Measurements from ENCODE around the gene HPSE.

The HPSE gene

DNA sequence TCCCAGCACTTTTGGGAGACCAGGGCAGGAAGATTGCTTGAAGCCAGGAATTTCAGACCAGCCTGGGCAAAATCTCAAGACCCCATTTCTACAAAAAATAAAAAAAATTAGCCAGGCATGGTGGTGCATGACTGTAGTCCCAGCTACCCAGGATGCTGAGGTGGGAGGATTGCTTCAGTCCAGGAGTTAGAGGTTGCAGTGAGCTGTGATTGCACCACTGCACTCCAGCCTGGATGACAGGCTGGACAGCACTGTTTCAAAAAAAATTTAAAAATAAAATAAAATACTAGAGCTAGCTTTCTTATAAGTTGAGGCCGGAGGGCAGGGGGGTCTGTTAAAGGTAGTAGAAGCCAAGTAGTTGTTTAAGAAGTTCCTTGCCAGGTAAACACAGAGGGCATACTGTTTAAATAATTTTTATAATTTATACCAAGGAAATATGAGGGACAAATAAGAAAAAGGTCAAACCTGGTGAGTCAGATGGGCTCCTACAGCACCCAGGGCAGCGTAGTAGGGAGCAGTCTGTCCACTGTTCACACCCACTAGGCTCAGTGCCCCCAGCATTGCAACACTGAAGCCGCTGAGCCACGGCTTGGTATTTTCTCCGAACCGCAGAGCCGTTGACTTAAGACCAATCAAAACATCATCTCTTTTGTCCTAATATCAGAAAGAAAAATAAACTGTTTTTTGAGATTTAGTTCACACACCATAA is 67.4 kb downstream of the HPSE start:
- WGBS (ENCODE audit: insufficient coverage, insufficient read length), result no CpG with 5 or more reads among the region's 7 CpGs
- DNase-seq (ENCODE audit: low read depth, low spot score), result no peak
- Histone ChIP-seq H3K9me3 (ENCODE audit: control insufficient read depth, insufficient read depth, low read length) (no peaks in the 10 kb centered on the region), H3K4me1 (ENCODE audit: control insufficient read depth, insufficient read depth, low read length) (no peaks in the 10 kb centered on the region), H3K27me3 (ENCODE audit: control insufficient read depth, insufficient read depth, low read length) (no peaks in the 10 kb centered on the region), H3K27ac (ENCODE audit: low read length) (no peak overlapping the region), H3K4me3 (ENCODE audit: low read length) (no peak overlapping the region), H3K36me3 (ENCODE audit: control insufficient read depth, insufficient read depth, low read length) (no peaks in the 10 kb centered on the region; the same call in 1 of the 2 replicates)

DNA sequence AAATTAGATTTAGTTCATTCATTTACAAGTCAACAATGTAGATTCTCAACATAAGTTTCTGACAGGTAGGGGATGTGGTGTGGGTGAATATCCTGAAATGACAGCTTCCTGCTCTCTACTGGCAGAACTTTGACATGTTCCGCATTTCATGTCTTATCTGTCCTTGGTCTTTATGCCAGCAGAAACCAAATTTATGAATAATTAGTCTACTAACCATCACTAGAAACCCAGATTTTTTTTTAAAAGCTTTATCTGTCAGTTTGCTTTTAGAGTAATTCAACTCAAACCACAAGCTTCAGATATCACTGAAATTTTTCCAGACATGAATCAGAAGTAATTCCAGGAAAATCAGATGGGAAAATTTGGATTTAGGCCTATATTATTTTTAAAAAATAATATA is 68.0 kb downstream of the HPSE start:
- Histone ChIP-seq H3K4me3 (ENCODE audit: low read length) (no peak overlapping the region), H3K27me3 (ENCODE audit: control insufficient read depth, insufficient read depth, low read length) (no peaks in the 10 kb centered on the region), H3K27ac (ENCODE audit: low read length) (no peak overlapping the region), H3K36me3 (ENCODE audit: control insufficient read depth, insufficient read depth, low read length) (no peaks in the 10 kb centered on the region; the same call in 1 of the 2 replicates), H3K9me3 (ENCODE audit: control insufficient read depth, insufficient read depth, low read length) (no peaks in the 10 kb centered on the region), H3K4me1 (ENCODE audit: control insufficient read depth, insufficient read depth, low read length) (no peaks in the 10 kb centered on the region)
- WGBS (ENCODE audit: insufficient coverage, insufficient read length), result no CpG with 5 or more reads among the region's 1 CpG
- DNase-seq (ENCODE audit: low read depth, low spot score), result no peak

- Histone ChIP-seq H3K4me1 (ENCODE audit: control insufficient read depth, insufficient read depth, low read length) (no peaks in the 10 kb centered on the region), H3K27ac (ENCODE audit: low read length) (no peak overlapping the region), H3K4me3 (ENCODE audit: low read length) (no peak overlapping the region), H3K9me3 (ENCODE audit: control insufficient read depth, insufficient read depth, low read length) (no peaks in the 10 kb centered on the region; the same call in 1 of the 2 replicates), H3K36me3 (ENCODE audit: control insufficient read depth, insufficient read depth, low read length) (no peaks in the 10 kb centered on the region), H3K27me3 (ENCODE audit: control insufficient read depth, insufficient read depth, low read length) (no peaks in the 10 kb centered on the region)
- no peak for DNase-seq (ENCODE audit: low read depth, low spot score)
- WGBS (ENCODE audit: insufficient coverage, insufficient read length), result no CpG with 5 or more reads among the region's 1 CpG
These were observed 71.5 kb downstream of the HPSE start for GRCh38 chr4:83263106-83263505.

GRCh38 chr4:83262682-83263081 is 72.0 kb downstream of the HPSE start:
- no peaks in the 10 kb centered on the region; the same call in 1 of the 2 replicates for H3K9me3 ChIP-seq (ENCODE audit: control insufficient read depth, insufficient read depth, low read length)
- no peak for DNase-seq (ENCODE audit: low read depth, low spot score)
- WGBS (ENCODE audit: insufficient coverage, insufficient read length), result no CpG with 5 or more reads among the region's 2 CpGs

DNA sequence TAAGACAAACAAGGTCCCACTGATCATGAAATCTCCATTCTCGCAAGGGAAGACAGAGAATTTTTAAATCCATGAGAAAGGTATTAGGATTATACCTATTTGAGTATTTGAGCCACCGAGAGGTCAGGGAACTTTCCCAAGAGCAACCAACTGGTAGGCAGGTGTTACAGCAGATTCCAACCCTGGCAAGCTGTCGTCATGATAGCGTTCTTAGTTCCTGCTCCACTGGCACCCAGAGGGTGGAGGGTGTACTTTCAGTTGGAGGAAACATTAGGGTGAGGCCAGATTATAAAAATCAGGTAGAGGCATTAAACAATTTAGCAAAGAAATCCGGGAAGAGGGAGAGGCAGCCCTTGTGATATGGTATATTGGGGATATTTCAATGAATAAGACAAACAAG is 73.3 kb downstream of the HPSE start:
- Histone ChIP-seq H3K36me3 (ENCODE audit: control insufficient read depth, insufficient read depth, low read length) (no peaks in the 10 kb centered on the region), H3K27ac (ENCODE audit: low read length) (no peak overlapping the region), H3K4me1 (ENCODE audit: control insufficient read depth, insufficient read depth, low read length) (no peaks in the 10 kb centered on the region), H3K27me3 (ENCODE audit: control insufficient read depth, insufficient read depth, low read length) (no peaks in the 10 kb centered on the region), H3K4me3 (ENCODE audit: low read length) (no peak overlapping the region), H3K9me3 (ENCODE audit: control insufficient read depth, insufficient read depth, low read length) (no peaks in the 10 kb centered on the region; the same call in 1 of the 2 replicates)
- no CpG with 5 or more reads among the region's 5 CpGs for WGBS (ENCODE audit: insufficient coverage, insufficient read length)
- DNase-seq (ENCODE audit: low read depth, low spot score), result no peak

More at GRCh38 chr4:83262682-83263081, 72.0 kb downstream of the HPSE start:
- H3K4me3 ChIP-seq (ENCODE audit: low read length), result no peak overlapping the region
- no peaks in the 10 kb centered on the region for H3K27me3 ChIP-seq (ENCODE audit: control insufficient read depth, insufficient read depth, low read length)
- no peaks in the 10 kb centered on the region for H3K36me3 ChIP-seq (ENCODE audit: control insufficient read depth, insufficient read depth, low read length)
- no peaks in the 10 kb centered on the region for H3K4me1 ChIP-seq (ENCODE audit: control insufficient read depth, insufficient read depth, low read length)
- H3K27ac ChIP-seq (ENCODE audit: low read length), result no peak overlapping the region

- Histone ChIP-seq H3K36me3 (ENCODE audit: control insufficient read depth, insufficient read depth, low read length) (no peaks in the 10 kb centered on the region), H3K27ac (ENCODE audit: low read length) (no peak overlapping the region)
- WGBS (ENCODE audit: insufficient coverage, insufficient read length), result no CpG with 5 or more reads among the region's 1 CpG
These were observed 75.1 kb downstream of the HPSE start for GRCh38 chr4:83259586-83259985.

DNA sequence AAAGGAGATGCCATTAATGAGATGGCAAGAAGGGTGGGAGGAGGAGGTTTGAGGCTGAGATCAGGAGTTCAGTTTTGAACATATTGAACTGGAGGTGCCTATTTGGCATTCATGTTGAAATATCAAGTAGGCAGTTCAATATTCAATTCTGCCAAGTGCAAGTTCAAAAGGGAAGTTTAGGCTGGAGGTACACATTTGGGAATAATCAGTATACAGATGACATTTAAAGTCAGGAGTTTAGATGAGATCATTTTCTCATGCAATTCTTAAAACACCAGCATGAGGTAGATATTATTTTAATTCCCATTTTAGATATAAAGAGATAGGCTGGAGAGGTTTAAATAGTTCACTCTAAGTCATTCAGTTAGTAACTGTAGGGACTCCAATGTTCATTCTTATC is 76.2 kb downstream of the HPSE start:
- no peaks in the 10 kb centered on the region for H3K36me3 ChIP-seq (ENCODE audit: control insufficient read depth, insufficient read depth, low read length)
- no peak for DNase-seq (ENCODE audit: low read depth, low spot score)
- H3K27me3 ChIP-seq (ENCODE audit: control insufficient read depth, insufficient read depth, low read length), result no peaks in the 10 kb centered on the region
- no peak overlapping the region for H3K27ac ChIP-seq (ENCODE audit: low read length)
- no peak overlapping the region for H3K4me3 ChIP-seq (ENCODE audit: low read length)
- H3K4me1 ChIP-seq (ENCODE audit: control insufficient read depth, insufficient read depth, low read length), result no peaks in the 10 kb centered on the region
- no peaks in the 10 kb centered on the region; the same call in 1 of the 2 replicates for H3K9me3 ChIP-seq (ENCODE audit: control insufficient read depth, insufficient read depth, low read length)

More at GRCh38 chr4:83259586-83259985, 75.1 kb downstream of the HPSE start:
- no peak overlapping the region for H3K4me3 ChIP-seq (ENCODE audit: low read length)
- H3K27me3 ChIP-seq (ENCODE audit: control insufficient read depth, insufficient read depth, low read length), result no peaks in the 10 kb centered on the region
- no peaks in the 10 kb centered on the region; the same call in 1 of the 2 replicates for H3K9me3 ChIP-seq (ENCODE audit: control insufficient read depth, insufficient read depth, low read length)
- no peak for DNase-seq (ENCODE audit: low read depth, low spot score)
- H3K4me1 ChIP-seq (ENCODE audit: control insufficient read depth, insufficient read depth, low read length), result no peaks in the 10 kb centered on the region

- DNase-seq (ENCODE audit: low read depth, low spot score), result no peak
- no peak overlapping the region for H3K4me3 ChIP-seq (ENCODE audit: low read length)
- no peaks in the 10 kb centered on the region; the same call in 1 of the 2 replicates for H3K9me3 ChIP-seq (ENCODE audit: control insufficient read depth, insufficient read depth, low read length)
- WGBS (ENCODE audit: insufficient coverage, insufficient read length), result no CpG with 5 or more reads among the region's 7 CpGs
- no peaks in the 10 kb centered on the region for H3K27me3 ChIP-seq (ENCODE audit: control insufficient read depth, insufficient read depth, low read length)
- H3K27ac ChIP-seq (ENCODE audit: low read length), result no peak overlapping the region
- H3K36me3 ChIP-seq (ENCODE audit: control insufficient read depth, insufficient read depth, low read length), result no peaks in the 10 kb centered on the region
- H3K4me1 ChIP-seq (ENCODE audit: control insufficient read depth, insufficient read depth, low read length), result no peaks in the 10 kb centered on the region
These were observed 76.8 kb downstream of the HPSE start for GRCh38 chr4:83257811-83258210.

- no peak for DNase-seq (ENCODE audit: low read depth, low spot score)
- no peaks in the 10 kb centered on the region; the same call in 1 of the 2 replicates for H3K9me3 ChIP-seq (ENCODE audit: control insufficient read depth, insufficient read depth, low read length)
These were observed 79.1 kb downstream of the HPSE start for GRCh38 chr4:83255584-83255983.

GRCh38 chr4:83252782-83253405 is 81.8 kb downstream of the HPSE start:
- Histone ChIP-seq H3K27me3 (ENCODE audit: control insufficient read depth, insufficient read depth, low read length) (no peaks in the 10 kb centered on the region), H3K27ac (ENCODE audit: low read length) (no peak overlapping the region), H3K36me3 (ENCODE audit: control insufficient read depth, insufficient read depth, low read length) (no peaks in the 10 kb centered on the region), H3K4me3 (ENCODE audit: low read length) (no peak overlapping the region), H3K4me1 (ENCODE audit: control insufficient read depth, insufficient read depth, low read length) (0 out of 2 replicates have a peak, but pooled peaks cover 1% of the 10 kb centered on the region), H3K9me3 (ENCODE audit: control insufficient read depth, insufficient read depth, low read length) (no peaks in the 10 kb centered on the region)
- no CpG with 5 or more reads among the region's 7 CpGs for WGBS (ENCODE audit: insufficient coverage, insufficient read length)
- peak; percentile 20 for DNase-seq (ENCODE audit: low read depth, low spot score)

More at GRCh38 chr4:83255584-83255983, 79.1 kb downstream of the HPSE start:
- no peaks in the 10 kb centered on the region for H3K27me3 ChIP-seq (ENCODE audit: control insufficient read depth, insufficient read depth, low read length)
- no CpG with 5 or more reads among the region's 1 CpG for WGBS (ENCODE audit: insufficient coverage, insufficient read length)
- H3K4me3 ChIP-seq (ENCODE audit: low read length), result no peak overlapping the region
- H3K4me1 ChIP-seq (ENCODE audit: control insufficient read depth, insufficient read depth, low read length), result no peaks in the 10 kb centered on the region
- no peaks in the 10 kb centered on the region for H3K36me3 ChIP-seq (ENCODE audit: control insufficient read depth, insufficient read depth, low read length)
- H3K27ac ChIP-seq (ENCODE audit: low read length), result no peak overlapping the region
